Measurements from ENCODE around the gene PAX1.

DNA sequence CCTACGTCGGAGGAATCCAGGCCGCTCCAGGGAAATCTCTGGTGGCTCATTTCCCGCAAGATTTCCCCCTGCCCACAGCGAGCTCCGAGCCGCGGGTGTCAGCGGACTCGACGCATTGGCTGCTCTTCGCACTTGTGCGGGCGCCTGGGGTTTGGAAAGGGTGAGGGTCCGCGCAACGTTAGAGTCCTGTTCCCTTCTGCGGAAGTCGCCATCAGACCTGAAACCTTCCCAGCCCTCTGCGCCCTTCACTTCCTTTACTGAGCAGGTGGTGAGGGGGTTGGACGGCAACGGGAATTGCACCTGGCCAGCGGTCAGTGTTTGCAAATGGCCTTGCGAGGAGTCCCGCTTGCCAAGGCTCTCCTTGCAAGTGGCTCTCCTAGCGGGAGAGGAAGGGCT lies 8.4 kb downstream of the PAX1 start:
- TF ChIP-seq, protein P1, sequence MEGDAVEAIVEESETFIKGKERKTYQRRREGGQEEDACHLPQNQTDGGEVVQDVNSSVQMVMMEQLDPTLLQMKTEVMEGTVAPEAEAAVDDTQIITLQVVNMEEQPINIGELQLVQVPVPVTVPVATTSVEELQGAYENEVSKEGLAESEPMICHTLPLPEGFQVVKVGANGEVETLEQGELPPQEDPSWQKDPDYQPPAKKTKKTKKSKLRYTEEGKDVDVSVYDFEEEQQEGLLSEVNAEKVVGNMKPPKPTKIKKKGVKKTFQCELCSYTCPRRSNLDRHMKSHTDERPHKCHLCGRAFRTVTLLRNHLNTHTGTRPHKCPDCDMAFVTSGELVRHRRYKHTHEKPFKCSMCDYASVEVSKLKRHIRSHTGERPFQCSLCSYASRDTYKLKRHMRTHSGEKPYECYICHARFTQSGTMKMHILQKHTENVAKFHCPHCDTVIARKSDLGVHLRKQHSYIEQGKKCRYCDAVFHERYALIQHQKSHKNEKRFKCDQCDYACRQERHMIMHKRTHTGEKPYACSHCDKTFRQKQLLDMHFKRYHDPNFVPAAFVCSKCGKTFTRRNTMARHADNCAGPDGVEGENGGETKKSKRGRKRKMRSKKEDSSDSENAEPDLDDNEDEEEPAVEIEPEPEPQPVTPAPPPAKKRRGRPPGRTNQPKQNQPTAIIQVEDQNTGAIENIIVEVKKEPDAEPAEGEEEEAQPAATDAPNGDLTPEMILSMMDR (IDR thresholded peaks at IDR 0.05) = no peak
- TF ChIP-seq POLR2A (IDR thresholded peaks at IDR 0.05) = no peak
